ENCODE measurements around the gene UBE2E1. TPM values are rescaled to one million over a fixed set of nuclear protein-coding genes. Genes with fewer than 3 reads are reported as not detected.

The UBE2E1 gene
- polyA plus RNA-seq, 1 donor: 168 TPM

DNA sequence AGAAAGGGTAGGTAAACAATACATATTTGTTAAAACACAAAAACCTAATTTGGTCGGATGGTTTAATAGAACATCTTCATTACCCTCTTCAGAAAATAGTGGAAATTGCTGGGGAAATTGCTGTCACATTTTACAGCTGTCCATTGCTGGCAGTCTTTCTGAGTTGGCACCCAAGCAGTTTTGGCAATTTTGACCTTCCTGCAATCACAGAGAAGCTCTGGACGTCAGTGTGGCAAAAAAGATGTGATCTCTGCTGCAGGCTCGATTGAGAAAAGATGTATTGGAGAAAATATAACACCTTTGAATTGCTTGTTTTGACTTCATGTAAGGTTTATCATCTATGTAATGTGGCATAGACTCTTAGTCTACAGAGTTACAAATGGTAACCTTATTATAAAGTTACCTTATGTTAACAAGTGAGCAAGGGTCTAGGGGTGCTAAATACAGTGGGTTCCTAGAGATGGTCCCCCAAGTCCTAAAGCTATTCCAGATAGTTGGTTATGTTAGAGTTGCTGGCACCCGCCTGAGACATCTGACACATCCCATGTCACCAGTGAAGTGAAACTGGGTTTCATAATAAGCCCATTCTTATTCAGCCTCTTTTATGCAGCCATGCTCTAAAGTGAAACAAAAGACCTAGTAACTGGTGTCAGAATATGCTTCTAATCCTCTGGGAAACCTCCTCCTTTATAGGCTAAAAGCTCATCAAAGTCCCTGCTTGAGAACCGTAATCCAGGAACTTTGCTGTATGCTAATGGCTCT is 14.0 kb downstream of the UBE2E1 start:
- no peak for DNase-seq

DNA sequence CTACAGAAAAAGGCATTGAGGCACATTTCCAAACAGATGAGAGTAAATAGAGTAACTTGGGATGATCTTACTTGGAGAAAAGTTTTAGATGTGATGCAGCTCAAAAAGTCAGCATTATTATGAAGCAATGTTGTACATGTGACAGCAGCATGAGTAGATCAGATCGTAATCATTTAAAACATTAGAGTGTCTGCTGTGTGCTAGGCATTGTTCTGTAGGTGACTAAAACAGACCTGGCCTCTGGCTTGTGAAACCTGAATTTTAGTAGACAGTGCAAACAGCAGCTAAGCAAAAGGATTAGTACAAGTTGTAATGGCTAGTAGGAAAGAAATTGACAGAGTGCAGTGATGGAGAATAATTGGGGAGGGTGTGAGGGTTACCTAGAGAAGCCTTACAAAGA is 15.1 kb downstream of the UBE2E1 start:
- no peak for DNase-seq

- no peak for DNase-seq
Observed at GRCh38 chr3:23821858-23822257, 16.1 kb downstream of the UBE2E1 start.

GRCh38 chr3:23822559-23822958 is 16.8 kb downstream of the UBE2E1 start:
- DNase-seq: no peak

DNA sequence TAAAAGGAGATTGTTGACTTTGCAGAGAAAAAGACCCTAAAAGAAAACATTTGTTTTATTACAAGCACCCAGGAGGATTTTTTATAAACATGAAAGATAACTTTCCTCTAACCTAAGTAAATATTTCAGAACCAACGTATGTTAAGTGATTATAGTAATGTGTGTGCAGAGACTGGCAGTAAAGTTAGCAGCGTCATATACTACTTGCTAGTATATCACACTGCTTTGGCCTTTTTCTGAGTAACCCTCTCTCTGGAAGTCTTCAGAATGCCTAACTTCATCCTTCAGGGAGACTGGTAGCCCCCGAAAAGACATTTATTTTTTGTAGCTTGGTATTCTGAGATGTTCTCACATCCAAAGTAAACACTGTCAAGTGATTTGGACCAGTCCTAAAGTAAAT is 17.9 kb downstream of the UBE2E1 start:
- DNase-seq: no peak

GRCh38 chr3:23824699-23825444 is 19.1 kb downstream of the UBE2E1 start:
- no peak for DNase-seq

DNA sequence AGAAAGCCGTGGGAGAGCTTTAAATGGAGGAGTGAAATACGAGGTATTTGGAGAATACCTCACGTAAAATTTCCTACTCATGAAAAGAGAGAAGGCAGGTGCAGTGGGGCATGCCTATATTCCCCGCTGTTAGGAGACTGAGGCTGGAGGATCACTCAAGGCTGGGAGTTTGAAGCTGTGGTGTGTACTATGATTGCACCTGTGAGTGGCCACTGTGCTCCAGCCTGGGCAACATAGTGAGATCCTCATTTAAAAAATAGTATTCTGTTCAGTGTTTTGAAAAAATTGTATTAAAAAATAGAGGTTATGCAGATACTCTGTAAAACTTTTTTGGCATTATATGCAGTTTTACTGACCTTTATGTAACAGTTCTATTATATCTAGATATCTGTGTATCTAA is 20.0 kb downstream of the UBE2E1 start:
- no peak for DNase-seq

DNA sequence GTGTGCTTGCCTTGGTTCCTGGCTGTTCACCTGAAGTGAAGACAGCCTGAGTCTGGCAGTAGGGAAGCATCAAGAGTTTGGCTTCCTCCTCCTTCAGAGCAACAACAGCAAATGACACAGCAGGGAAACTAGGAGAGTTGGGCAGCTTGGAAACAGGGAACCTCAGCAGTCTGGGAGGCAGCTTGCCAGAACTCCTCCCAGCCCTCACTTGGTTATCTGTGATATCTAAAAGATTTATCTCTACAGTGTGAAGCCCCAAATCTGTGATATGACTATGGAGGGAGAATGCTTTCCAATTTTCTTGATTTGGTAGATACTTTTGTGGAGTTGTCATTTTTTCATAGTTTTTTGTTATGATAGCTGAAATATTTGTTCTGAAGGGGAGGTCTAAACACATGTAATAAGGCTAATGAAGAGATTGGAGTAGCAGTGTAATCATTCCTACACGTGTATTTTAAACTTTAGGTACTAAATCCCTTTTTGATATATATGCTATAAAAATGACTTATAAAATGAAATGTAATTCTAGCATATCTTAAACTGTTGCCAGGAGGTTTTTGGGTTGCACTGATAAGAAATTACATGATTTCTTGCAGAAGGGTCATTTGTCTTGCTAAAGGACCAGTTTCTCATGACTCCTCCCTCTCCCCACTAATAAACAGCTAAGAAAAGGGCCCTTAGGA is 20.8 kb downstream of the UBE2E1 start:
- no peak for DNase-seq

GRCh38 chr3:23829242-23829934 is 23.6 kb downstream of the UBE2E1 start:
- DNase-seq: no peak

GRCh38 chr3:23830869-23831484 is 25.2 kb downstream of the UBE2E1 start:
- DNase-seq: no peak

DNA sequence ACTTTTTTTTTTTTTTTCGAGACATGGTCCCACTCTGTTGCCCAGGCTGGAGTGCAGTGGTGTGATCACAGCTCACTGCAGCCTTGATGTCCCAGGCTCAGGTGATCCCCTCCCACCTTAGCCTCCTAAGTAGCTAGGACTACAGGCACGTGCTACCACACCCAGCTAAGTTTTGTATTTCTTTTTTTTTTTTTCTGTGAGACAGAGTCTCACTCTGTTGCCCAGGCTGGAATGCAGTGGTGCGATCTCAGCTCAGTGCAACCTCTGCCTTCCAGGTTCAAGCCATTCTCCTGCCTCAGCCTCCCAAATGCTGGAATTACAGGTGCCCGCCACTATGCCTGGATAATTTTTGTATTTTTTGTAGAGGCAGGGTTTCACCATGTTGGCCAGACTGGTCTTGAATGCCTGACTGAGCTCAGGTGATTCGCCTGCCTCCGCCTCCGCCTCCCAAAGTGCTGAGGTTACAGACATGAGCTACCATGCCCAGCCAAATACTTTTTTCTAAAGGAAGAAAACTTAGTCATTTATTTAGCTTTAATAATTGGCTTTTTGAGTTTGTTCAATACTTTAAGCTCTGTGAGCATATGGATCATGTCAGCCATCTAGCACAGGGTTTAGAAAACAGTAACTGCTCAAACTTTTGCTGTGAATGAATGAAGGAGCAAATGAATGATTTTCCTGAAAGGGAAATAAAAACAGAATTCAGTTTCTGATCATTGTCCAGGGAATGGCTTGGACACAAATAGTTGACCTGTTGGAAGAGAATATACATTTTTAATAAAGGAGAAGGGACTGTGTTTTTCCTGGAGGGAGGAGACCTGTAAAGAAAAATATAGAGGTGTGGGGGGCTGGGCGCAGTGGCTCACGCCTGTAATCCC is 26.0 kb downstream of the UBE2E1 start:
- no peak for DNase-seq

DNA sequence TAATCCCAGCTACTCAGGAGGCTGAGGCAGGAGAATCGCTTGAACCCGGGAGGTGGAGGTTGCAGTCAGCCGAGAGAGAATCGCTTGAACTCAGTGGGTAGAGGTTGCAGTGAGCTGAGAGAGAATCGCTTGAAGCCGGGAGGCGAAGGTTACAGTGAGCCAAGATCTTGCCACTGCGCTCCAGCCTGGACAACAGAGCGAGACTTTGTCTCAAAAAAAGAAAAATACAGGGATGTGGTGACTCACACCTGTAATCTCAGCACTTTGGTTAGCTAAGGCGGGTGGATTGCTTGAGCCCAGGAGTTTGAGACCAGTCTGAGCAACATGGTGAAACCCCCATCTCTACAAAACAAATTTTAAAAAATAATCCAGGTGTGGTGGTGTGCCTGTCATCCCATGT is 26.8 kb downstream of the UBE2E1 start:
- DNase-seq: no peak

- no peak for DNase-seq
Observed at GRCh38 chr3:23834082-23834870, 28.5 kb downstream of the UBE2E1 start.

- no peak for DNase-seq
Observed at GRCh38 chr3:23835087-23835486, 29.3 kb downstream of the UBE2E1 start.

- DNase-seq: no peak
Observed at GRCh38 chr3:23835802-23836201, 30.0 kb downstream of the UBE2E1 start.

DNA sequence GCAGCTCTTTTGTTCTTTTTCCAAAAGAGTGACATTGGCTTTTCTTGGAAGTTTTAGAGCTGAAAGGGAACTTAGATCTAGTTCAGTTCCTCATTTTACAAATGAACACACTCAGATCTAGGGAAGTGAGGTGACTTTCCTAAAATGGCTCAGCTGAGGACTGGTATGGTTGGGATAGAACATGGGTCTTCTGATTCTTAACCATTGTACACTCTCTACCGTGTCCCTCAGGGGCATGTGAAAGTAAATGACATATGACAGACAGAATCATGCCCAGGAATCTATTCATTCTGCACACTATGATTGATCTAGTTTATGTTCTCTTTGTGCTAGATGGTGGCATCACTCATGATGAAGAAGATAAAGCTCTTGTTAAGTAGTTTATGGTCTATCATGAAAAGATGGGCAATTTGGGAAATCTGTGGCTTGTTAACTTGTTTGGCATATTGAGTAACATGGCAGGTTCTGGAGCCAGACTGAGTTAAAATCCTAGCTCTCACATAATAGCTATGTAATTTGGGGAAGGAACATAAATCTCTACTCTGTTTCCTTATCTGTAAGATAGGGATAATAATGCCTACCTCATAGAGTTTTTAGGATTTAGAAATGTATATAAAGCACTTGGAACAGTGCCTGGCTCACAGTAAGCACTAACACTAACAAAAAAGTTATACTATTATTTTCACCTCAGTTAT is 30.9 kb downstream of the UBE2E1 start:
- no peak for DNase-seq

DNA sequence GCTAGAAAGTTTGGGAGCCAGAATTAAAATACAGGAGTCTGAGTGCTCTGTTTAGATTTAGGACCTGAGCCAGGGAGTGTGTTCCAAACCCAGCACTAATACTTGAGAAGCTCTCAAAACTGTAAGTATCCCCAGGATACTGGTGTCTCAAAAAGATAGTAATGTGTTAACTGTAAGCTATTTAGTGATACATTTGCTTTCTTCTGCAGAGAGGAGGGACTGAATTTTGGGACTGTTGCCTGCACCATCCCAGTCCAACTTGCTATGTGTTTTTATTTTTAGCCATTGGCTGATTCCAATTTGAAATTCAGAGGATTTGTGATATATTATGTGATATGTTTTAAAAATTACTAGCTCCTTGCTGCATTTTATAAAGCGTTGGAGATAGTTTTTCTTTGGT is 31.5 kb downstream of the UBE2E1 start:
- no peak for DNase-seq

GRCh38 chr3:23837691-23838090 is 31.9 kb downstream of the UBE2E1 start:
- DNase-seq: no peak

DNA sequence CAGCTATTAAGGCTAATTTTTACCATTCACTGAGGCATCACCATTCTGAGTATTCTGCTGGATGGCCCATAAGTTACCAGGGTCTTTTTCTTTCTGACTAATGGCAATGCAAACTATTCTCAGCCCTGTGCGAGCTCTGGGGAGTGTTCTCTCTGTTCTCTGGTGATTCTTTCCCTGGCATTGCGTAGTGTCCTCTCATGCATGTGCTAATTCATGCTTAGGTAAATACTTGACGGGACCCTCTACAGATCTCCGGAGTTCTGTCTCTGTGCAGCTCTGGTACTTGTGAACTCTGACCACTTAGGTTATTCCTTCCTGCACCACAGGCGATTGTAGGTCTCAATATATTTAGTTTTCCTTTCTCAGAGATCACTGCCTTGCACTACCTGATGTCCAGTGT is 34.8 kb downstream of the UBE2E1 start:
- DNase-seq: no peak

DNA sequence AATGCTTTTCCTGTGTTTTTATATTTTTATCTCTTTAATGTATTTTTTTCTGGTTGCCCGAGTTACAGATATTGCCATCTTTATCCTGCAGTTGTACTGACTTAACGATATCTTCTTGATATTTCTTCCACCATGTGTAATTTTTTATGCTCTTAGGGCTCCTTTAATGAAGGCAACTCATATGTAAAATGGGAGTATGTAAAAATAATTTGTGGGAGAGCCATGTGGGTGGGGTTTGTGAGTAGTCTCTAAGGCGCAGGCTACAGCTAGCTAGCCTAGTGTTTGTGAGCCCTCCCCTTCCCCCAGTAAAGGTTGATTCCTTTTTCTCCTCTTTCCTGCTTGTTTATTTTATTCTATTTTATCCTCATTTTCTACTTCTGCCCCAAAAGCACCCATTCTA is 38.1 kb downstream of the UBE2E1 start:
- no peak for DNase-seq

All from left kidney (tissue), 2 donors.